ENCODE results near the gene FCHSD1. TPM values are rescaled to one million over a fixed set of nuclear protein-coding genes. Genes with fewer than 3 reads are reported as not detected.

FCHSD1 gene
- total RNA-seq, 1 experiment from 2014 or later = 37.2 TPM

DNA sequence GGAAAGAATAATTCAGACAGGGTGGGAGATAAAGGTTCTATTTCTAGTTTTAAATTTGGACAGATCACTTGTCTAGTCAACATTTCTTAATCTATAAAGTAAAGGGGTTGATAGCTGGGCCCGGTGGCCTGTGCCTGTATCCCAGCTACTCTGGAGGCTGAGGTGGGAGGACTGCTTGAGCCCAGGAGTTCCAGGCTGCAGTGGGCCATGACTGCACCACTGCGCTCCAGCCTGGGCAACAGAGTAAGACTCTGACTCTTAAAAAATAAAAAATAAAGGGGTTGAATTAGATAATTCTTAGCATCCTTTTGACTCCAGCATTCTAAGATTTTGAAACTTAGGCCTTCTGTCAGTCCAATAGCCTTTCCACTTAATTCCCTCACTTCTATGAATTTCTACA lies 43.2 kb downstream of the FCHSD1 start:
- H3K4me1 ChIP-seq (ENCODE audit: control insufficient read depth in 1 of 2, insufficient read depth in 2 of 2, low read length in 2 of 2) = peaks cover 11 to 25% of the 10 kb centered on the region in 2 experiments
- CTCF ChIA-PET = interaction anchor here (1.3 kb wide), 1 partner anchor 11 kb away, joined by 4 read pairs; the partner anchor contains the start of gene DIAPH1

DNA sequence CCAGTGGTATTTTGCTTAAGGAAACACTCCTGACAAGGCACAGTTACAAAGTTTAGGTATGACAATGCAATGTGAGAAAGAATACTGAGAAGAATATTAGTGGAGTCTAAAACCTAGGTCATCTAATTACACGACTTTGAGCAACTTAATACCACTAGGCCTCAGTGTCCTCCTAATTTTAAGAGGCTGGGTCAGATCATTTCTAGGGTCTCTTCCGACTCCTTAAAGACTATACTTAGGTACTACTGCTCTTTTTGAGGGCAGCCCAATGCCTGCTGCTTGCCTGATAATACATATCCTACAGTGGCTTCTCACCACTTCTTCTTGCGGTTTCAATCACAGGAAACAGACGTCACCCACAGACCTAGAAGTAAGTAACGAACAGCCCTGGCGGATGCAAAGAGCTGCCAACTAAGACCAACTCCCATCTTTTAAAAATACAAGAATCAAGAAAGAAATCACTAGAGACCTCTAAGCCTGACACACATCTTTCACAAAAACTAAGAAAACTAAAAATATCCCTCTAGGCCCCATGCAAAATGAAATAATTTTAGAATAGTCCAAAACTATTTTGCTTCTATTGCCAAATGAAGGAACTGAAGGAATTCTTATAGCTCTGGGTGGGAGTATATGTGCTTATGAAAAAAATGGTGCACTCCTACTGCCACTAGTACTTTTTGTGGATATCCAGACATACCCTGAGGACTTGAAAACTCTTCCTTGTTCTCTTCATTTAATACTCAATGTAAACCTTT lies 45.5 kb downstream of the FCHSD1 start:
- DNase-seq (ENCODE audit: low read depth, low spot score) = no peak
- ChIA-PET CTCF (interaction anchor here (2.7 kb wide), 1 partner anchor 14 kb away, joined by 10 read pairs; no protein-coding TSS in a partner anchor), RAD21 (ENCODE audit: low non-redundant PET in 1 of 2, low total read pairs in 2 of 2, uncharacterized antibody in 2 of 2, unreplicated experiment in 2 of 2) (no interaction called here), POLR2A (no interaction called here)
- H3K9me3 ChIP-seq (ENCODE audit: control insufficient read depth in 1 of 2, insufficient read depth in 1 of 2, low read depth in 1 of 2, low read length in 2 of 2) = no peaks in the 10 kb centered on the region
- no peaks in the 10 kb centered on the region for H3K36me3 ChIP-seq (ENCODE audit: control insufficient read depth in 1 of 2, insufficient read depth in 2 of 2, low read length in 2 of 2)
- no peaks in the 10 kb centered on the region for H3K27me3 ChIP-seq (ENCODE audit: insufficient read depth, low read length)
- no peak overlapping the region for H3K27ac ChIP-seq (ENCODE audit: low read depth, low read length)
- peaks cover 10% of the 10 kb centered on the region; the same call in 1 of the 2 replicates for H4K20me1 ChIP-seq (ENCODE audit: insufficient read depth)
- no TSS peak for BruUV-seq (replicated peaks)
- peaks cover 11 to 25% of the 10 kb centered on the region in 2 experiments for H3K4me1 ChIP-seq (ENCODE audit: control insufficient read depth in 1 of 2, insufficient read depth in 2 of 2, low read length in 2 of 2)
- H3K79me2 ChIP-seq (ENCODE audit: insufficient read depth, low read length) = peaks cover 98% of the 10 kb centered on the region
- TF ChIP-seq, protein P1, sequence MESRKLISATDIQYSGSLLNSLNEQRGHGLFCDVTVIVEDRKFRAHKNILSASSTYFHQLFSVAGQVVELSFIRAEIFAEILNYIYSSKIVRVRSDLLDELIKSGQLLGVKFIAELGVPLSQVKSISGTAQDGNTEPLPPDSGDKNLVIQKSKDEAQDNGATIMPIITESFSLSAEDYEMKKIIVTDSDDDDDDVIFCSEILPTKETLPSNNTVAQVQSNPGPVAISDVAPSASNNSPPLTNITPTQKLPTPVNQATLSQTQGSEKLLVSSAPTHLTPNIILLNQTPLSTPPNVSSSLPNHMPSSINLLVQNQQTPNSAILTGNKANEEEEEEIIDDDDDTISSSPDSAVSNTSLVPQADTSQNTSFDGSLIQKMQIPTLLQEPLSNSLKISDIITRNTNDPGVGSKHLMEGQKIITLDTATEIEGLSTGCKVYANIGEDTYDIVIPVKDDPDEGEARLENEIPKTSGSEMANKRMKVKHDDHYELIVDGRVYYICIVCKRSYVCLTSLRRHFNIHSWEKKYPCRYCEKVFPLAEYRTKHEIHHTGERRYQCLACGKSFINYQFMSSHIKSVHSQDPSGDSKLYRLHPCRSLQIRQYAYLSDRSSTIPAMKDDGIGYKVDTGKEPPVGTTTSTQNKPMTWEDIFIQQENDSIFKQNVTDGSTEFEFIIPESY (IDR thresholded peaks at IDR 0.05; ENCODE audit: extremely low read depth, insufficient replicate concordance, low read length) = no peak
- TF ChIP-seq CBX3 (IDR thresholded peaks at IDR 0.05; ENCODE audit: low read depth) (no peak), POLR2AphosphoS5 (IDR thresholded peaks at IDR 0.05; ENCODE audit: low read depth, low read length) (no peak), SRF (IDR thresholded peaks at IDR 0.05; ENCODE audit: low read depth) (no peak), CEBPB (IDR thresholded peaks at IDR 0.05; ENCODE audit: low read depth) (no peak), EZH2phosphoT487 (IDR thresholded peaks at IDR 0.05; ENCODE audit: borderline replicate concordance) (no peak)
- H3K9me2 ChIP-seq (ENCODE audit: insufficient read depth) = no peaks in the 10 kb centered on the region
- H3K4me2 ChIP-seq (ENCODE audit: low read length) = peak overlapping the region; percentile 29; the same call in 1 of the 2 replicates
- no peak overlapping the region for H3K9ac ChIP-seq (ENCODE audit: low read length)
- no peak overlapping the region for H3K4me3 ChIP-seq (replicated peaks in 1 of 2; ENCODE audit: low read depth in 1 of 2, low read length in 2 of 2)
- no peak overlapping the region for H2AFZ ChIP-seq (ENCODE audit: low read depth, low read length, poor library complexity, severe bottlenecking)
- no peak for ATAC-seq
- intact Hi-C loops (cut with micrococcal nuclease) = no loop called here

More for the DNA sequence above, 43.2 kb downstream of the FCHSD1 start:
- no TSS peak for BruUV-seq (replicated peaks)
- Histone ChIP-seq H3K9me3 (ENCODE audit: control insufficient read depth in 1 of 2, insufficient read depth in 1 of 2, low read depth in 1 of 2, low read length in 2 of 2) (no peaks in the 10 kb centered on the region), H3K4me2 (ENCODE audit: low read length) (no peak overlapping the region), H4K20me1 (ENCODE audit: insufficient read depth) (peaks cover 6% of the 10 kb centered on the region; the same call in 1 of the 2 replicates), H3K27me3 (ENCODE audit: insufficient read depth, low read length) (no peaks in the 10 kb centered on the region), H3K4me3 (replicated peaks in 1 of 2; ENCODE audit: low read depth in 1 of 2, low read length in 2 of 2) (no peak overlapping the region), H3K9me2 (ENCODE audit: insufficient read depth) (no peaks in the 10 kb centered on the region), H3K27ac (ENCODE audit: low read depth, low read length) (no peak overlapping the region), H3K9ac (ENCODE audit: low read length) (no peak overlapping the region), H3K79me2 (ENCODE audit: insufficient read depth, low read length) (peaks cover 98% of the 10 kb centered on the region), H3K36me3 (ENCODE audit: control insufficient read depth in 1 of 2, insufficient read depth in 2 of 2, low read length in 2 of 2) (no peaks in the 10 kb centered on the region), H2AFZ (ENCODE audit: low read depth, low read length, poor library complexity, severe bottlenecking) (no peak overlapping the region)
- ChIA-PET RAD21 (ENCODE audit: low non-redundant PET in 1 of 2, low total read pairs in 2 of 2, uncharacterized antibody in 2 of 2, unreplicated experiment in 2 of 2) (no interaction called here), POLR2A (no interaction called here)
- no peak for TF ChIP-seq EGR1 (IDR thresholded peaks at IDR 0.05; ENCODE audit: low read depth)
- no peak for TF ChIP-seq RAD21 (IDR thresholded peaks at IDR 0.05; ENCODE audit: low read depth)
- TF ChIP-seq FOSL1 (IDR thresholded peaks at IDR 0.05; ENCODE audit: low read depth) = no peak
- intact Hi-C loops (cut with micrococcal nuclease) = no loop called here
- DNase-seq (ENCODE audit: low read depth, low spot score) (no peak), ATAC-seq (no peak)
